Activated naive CD8-positive, alpha-beta T cell treated with anti-CD3 and anti-CD28 coated beads, Interleukin-2, amount 10 ng/mL, durations not matched to agents 7 days and 5 days (primary cell): ENCODE results near the gene FRG2C. TPM values are rescaled to one million over a fixed set of nuclear protein-coding genes. Genes with fewer than 3 reads are reported as not detected.
"Not testable (repeated sequence)": the region's sequence is repeated elsewhere in the genome, so short reads cannot be mapped to it uniquely, and the experiment has no call there.

Experiments
- ATAC-seq: fragments of 150-1000 bp; cut with Tn5 transposase; one replicate; pipeline ENCODE4 v1.10.0; 2021; ENCODE audit warnings: low read depth, moderate library complexity
- POLR2A ChIA-PET: fragments of 350-600 bp; sonication (Branson Sonifier 250); formaldehyde crosslinking; loops from one replicate; lab custom pipeline; 2021; ENCODE audit warnings: antibody characterized with exemption; lab: Charles Lee
- DNase-seq: peaks from one replicate; pipeline ENCODE4 v3.0.0; 2021
- H3K27ac Mint-ChIP-seq: one replicate; pipeline ENCODE4 v1.8.0; 2022; ENCODE audit warnings: mild to moderate bottlenecking, mixed read lengths
- H3K27me3 Mint-ChIP-seq: one replicate; pipeline ENCODE4 v1.8.0; 2022; ENCODE audit warnings: mild to moderate bottlenecking, moderate library complexity, mixed read lengths
- H3K36me3 Mint-ChIP-seq: one replicate; pipeline ENCODE4 v1.8.0; 2021; ENCODE audit warnings: mild to moderate bottlenecking, mixed read lengths
- H3K4me1 Mint-ChIP-seq: one replicate; pipeline ENCODE4 v1.8.0; 2021; ENCODE audit warnings: mixed read lengths
- H3K4me3 Mint-ChIP-seq: one replicate; pipeline ENCODE4 v1.8.0; 2022; ENCODE audit warnings: mild to moderate bottlenecking, moderate library complexity, mixed read lengths
- H3K9me3 Mint-ChIP-seq: one replicate; pipeline ENCODE4 v1.8.0; 2021; ENCODE audit warnings: mixed read lengths
- total RNA-seq, 2 experiments: library from RNA; stranded (reverse); gene quantifications; one replicate each; pipeline ENCODE4 v1.2.3, GENCODE V29; 2021

The FRG2C gene
- total RNA-seq, 2 experiments from 2014 or later, result not detected

DNA sequence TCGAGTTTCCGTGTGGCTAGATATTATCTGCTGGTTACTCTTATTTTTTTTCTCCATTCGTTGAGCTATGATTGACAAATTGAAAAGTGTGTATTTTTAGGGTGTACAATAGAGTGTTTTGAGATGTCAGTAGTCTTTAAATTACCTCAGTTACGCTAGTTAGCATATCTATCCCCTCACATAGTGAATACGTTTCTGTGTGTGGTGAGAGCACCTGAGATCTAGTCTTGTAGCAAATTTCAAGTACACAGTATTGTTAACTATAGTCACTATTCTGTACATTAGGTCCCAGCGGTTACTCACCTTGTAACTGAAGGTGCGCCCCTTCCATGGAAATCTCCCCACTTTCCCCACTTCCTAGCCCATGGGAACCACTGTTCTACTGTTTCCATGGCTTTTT is 8.2 kb upstream of the FRG2C start:
- ATAC-seq, POLR2A ChIA-PET: not testable (repeated sequence)

DNA sequence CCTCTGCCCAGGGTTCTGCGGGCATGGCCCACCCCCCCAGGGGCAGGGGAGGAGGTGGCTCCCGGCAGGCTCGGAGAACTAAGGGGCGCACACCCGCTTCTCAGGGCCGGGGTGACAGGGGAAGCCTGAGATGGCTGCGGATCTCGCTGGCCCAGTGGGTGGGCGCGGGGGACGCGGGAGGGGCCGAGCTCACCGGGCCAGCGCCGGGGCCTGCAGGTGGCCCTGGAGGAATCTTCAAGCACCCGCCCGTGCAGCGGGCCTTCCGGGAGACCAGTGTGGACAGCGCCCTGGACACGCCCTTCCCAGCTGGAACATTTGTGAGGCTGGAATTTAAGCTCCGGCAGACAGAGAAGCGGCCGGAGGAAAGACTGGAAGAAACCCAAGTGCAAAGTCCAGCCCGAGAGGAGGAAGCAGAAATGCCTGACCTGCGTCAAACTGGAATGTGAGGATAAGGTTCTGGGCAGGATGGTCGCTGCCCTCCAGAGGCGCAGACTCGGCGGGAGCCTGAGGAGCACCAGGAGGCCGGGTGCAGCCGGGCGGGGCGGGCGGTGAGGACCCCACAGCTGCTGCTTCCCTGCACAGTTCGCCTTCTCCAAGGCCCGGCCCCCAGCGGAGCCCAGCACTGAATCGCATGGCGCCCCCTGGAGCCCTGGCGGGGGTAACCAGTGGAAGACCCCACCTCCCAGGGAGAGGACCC is 5.6 kb upstream of the FRG2C start:
- H3K4me1 Mint-ChIP-seq, H3K27ac Mint-ChIP-seq, H3K9me3 Mint-ChIP-seq, ATAC-seq, DNase-seq, POLR2A ChIA-PET, H3K4me3 Mint-ChIP-seq, H3K36me3 Mint-ChIP-seq: not testable (repeated sequence)
- H3K27me3 Mint-ChIP-seq, result peaks cover 42% of the 10 kb centered on the region

More for the DNA sequence above, 8.2 kb upstream of the FRG2C start:
- DNase-seq, H3K4me3 Mint-ChIP-seq, H3K36me3 Mint-ChIP-seq, H3K4me1 Mint-ChIP-seq, H3K9me3 Mint-ChIP-seq, H3K27ac Mint-ChIP-seq: not testable (repeated sequence)
- peaks cover 47% of the 10 kb centered on the region for H3K27me3 Mint-ChIP-seq

DNA sequence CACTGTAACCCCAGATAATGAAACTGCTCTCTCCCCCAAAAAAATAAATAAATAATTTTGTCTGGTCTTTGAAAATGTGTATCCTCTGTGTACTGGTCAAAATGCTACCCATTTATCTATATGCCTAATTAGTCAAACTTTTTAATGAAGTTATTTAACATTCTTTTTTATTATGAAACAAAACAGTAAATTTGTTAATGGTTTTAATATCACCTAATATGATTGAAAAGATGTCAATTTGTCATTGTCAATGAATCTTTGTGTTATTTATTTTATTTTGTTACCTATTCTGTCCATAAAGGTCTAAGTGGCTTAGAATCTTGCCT is 5.1 kb upstream of the FRG2C start:
- H3K4me1 Mint-ChIP-seq, H3K4me3 Mint-ChIP-seq, H3K36me3 Mint-ChIP-seq, H3K27ac Mint-ChIP-seq, ATAC-seq, POLR2A ChIA-PET, DNase-seq, H3K9me3 Mint-ChIP-seq: not testable (repeated sequence)
- H3K27me3 Mint-ChIP-seq, result peaks cover 40% of the 10 kb centered on the region

DNA sequence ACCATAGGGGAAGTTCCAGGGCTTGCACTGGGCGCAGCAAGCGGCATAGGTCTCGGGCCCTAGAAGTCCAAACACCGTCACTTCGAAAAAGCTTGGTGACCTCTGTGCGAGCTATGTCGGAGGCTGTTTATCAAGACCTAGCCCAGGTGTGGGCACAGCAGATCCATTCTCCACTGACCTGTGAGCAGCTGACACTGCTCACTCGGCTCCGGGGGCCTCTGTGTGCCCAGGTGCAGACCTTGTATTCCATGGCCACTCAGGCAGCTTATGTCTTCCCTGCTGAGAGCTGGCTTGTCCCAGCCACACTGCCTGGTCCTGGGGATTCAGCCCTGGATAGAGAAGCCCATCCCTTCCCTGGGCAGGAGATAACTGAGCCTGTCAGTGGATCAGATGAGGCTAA is 1.5 kb downstream of the FRG2C start:
- ATAC-seq, H3K4me3 Mint-ChIP-seq, H3K36me3 Mint-ChIP-seq, POLR2A ChIA-PET, H3K27ac Mint-ChIP-seq, H3K4me1 Mint-ChIP-seq, DNase-seq: not testable (repeated sequence)
- Mint-ChIP-seq H3K9me3 (peaks cover 14% of the 10 kb centered on the region), H3K27me3 (peaks cover 18% of the 10 kb centered on the region)

DNA sequence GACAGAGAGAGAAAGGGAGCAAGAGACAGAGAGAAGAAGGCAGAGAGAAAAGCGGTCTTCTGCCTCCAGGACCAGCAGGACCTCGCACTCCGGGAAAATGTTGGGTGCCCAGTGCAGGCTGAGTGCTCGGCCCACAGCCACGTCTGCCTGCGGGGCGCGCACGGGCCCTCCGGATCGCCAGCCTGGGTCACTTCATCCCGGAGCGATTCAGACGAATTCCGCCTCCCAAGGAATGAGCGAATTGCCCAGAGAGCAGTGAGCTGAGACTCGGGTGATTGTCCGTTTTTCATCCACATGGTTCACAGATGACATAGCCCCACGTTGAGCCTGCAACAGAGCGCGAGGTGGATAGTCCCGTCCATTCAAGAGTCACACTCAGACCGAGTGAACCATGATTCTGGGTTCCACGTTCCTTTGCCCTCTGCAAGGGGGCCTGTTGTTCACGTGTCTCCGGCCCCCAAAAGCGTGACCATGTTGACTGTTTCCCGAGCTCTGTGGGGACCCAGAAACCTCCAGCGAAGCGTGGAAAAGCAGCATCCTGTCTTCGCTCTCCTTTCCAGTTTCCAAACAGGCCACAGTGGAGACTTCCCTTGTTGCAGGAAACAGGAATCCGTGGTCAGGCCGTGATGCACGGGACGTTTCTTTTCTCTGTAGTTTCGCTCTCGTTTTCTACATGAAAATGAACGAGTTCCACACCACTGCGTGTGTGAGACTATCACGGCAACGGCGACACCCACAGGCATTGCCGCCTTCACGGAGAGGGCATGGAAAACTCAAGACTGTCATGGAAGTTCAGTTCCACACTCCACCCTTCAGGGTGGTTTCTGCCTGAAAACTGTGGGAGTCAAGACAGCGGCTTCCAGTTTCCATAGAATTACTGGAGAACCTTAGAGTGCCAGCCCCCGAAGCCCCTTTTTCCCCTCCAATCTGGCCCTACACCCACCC is 3.9 kb downstream of the FRG2C start:
- peaks cover 20% of the 10 kb centered on the region for H3K9me3 Mint-ChIP-seq
- H3K27me3 Mint-ChIP-seq, result peaks cover 35% of the 10 kb centered on the region
- H3K27ac Mint-ChIP-seq, DNase-seq, H3K4me1 Mint-ChIP-seq, POLR2A ChIA-PET, ATAC-seq: not testable (repeated sequence)
- peaks cover 12% of the 10 kb centered on the region for H3K36me3 Mint-ChIP-seq
- H3K4me3 Mint-ChIP-seq, result peak overlapping the region; percentile 36

DNA sequence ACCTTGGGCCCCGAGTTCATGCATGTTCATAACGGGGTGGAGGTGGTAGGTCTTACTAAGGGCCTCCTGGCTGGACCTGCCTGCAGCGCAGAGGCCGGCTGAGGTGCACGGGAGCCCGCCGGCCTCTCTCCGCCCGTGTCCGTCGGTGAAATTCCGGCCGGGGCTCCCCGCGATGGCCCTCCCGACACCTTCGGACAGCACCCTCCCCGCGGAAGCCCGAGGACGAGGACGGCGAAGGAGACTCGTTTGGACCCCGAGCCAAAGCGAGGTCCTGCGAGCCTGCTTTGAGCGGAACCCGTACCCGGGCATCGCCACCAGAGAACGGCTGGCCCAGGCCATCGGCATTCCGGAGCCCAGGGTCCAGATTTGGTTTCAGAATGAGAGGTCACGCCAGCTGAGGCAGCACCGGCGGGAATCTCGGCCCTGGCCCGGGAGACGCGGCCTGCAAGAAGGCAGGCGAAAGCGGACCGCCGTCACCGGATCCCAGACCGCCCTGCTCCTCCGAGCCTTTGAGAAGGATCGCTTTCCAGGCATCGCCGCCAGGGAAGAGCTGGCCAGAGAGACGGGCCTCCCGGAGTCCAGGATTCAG is 4.7 kb downstream of the FRG2C start:
- H3K27ac Mint-ChIP-seq, H3K4me3 Mint-ChIP-seq, H3K4me1 Mint-ChIP-seq, POLR2A ChIA-PET, ATAC-seq: not testable (repeated sequence)
- peaks cover 43% of the 10 kb centered on the region for H3K27me3 Mint-ChIP-seq
- peaks cover 14% of the 10 kb centered on the region for H3K36me3 Mint-ChIP-seq
- peak; percentile 61 for DNase-seq
- H3K9me3 Mint-ChIP-seq, result peaks cover 22% of the 10 kb centered on the region

DNA sequence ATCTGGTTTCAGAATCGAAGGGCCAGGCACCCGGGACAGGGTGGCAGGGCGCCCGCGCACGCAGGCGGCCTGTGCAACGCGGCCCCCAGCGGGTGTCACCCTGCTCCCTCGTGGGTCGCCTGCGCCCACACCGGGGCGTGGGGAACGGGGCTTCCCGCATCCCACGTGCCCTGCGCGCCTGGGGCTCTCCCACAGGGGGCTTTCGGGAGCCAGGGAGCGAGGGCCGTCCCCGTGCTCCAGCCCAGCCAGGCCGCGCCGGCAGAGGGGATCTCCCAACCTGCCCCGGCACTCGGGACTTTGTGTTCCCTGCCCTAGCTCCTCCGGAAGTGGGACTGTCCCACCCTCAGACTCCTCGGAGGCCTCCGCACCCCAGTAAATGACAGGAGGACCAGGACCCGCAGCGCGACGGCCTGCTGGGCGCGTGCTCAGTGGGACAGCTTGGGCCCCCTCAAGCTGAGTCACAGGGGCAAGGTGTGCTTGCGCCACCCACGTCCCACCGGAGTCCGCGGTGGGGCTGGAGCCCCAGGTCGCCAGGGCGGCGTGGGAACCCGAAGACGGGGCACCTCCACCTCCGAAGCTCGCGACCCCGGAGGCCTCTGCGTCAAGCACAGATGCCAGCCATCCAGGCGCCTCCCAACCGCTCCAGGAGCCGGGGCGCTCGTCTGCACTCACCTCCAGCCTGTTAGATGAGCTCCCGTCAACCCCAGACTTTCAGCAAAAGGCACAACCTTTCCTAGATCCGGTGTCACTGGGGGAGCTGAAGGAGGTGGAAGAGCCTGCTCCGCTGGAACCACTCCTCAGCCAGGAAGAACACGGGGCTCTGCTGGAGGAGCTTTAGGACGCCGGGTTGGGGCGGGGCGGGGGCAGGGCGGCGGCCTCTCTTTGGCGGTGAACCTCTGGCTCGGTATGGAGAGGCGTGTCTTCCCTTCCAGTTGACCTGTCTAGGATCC is 5.5 kb downstream of the FRG2C start:
- H3K4me3 Mint-ChIP-seq, H3K4me1 Mint-ChIP-seq, H3K27ac Mint-ChIP-seq, POLR2A ChIA-PET, ATAC-seq: not testable (repeated sequence)
- H3K9me3 Mint-ChIP-seq, result peaks cover 20% of the 10 kb centered on the region
- H3K27me3 Mint-ChIP-seq, result peaks cover 47% of the 10 kb centered on the region
- peak; percentile 35 for DNase-seq
- H3K36me3 Mint-ChIP-seq, result peaks cover 14% of the 10 kb centered on the region

DNA sequence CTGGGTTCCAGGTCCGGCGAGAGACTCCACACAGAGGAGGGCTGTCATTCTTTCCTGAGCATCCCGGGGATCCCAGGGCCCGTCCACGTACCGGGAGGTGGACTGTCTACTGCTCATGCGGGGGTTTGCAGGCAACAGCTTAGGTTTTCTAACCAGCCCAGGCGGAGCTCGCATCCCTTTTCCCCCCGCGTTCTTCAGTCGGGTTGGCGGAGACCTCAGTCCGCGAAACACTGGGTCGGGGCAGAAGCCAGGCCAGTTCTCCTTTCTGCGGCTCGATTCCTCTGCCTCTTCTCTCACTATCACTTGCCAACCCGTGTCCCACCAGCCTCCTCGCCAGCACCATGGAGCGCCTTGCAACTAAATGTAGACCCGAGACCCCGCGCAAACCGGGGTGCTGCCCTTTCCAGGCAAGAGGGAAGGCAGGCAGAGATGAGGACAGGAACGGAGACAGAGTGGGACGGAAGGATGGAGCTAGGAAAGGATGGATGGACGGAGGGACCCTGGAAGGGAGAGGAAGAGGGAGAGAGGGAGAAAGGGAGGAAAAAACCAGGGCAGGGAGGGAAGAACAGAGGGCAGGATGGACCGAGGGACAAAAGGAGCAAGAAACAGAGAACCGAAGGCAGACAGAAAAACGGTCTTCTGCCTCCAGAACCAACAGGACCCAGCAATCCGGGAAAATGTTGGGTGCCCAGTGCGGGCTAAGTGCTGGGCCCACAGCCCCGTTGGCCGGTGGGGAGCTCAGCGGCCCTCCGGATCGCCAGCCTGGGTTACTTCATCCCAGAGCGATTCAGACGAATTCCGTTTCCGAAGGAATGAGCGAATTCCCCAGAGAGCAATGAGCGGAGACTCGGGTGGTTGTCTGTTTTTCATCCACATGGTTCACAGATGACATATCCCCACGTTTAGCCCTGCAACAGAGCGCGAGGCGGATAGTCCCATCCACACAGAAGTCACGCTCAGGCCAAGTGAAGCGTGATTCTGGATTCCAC is 6.5 kb downstream of the FRG2C start:
- Mint-ChIP-seq H3K36me3 (peaks cover 14% of the 10 kb centered on the region), H3K4me3 (peak overlapping the region; percentile 54), H3K9me3 (peaks cover 20% of the 10 kb centered on the region), H3K27me3 (peaks cover 47% of the 10 kb centered on the region), H3K27ac (peak overlapping the region; percentile 33)
- DNase-seq, H3K4me1 Mint-ChIP-seq, ATAC-seq, POLR2A ChIA-PET: not testable (repeated sequence)

DNA sequence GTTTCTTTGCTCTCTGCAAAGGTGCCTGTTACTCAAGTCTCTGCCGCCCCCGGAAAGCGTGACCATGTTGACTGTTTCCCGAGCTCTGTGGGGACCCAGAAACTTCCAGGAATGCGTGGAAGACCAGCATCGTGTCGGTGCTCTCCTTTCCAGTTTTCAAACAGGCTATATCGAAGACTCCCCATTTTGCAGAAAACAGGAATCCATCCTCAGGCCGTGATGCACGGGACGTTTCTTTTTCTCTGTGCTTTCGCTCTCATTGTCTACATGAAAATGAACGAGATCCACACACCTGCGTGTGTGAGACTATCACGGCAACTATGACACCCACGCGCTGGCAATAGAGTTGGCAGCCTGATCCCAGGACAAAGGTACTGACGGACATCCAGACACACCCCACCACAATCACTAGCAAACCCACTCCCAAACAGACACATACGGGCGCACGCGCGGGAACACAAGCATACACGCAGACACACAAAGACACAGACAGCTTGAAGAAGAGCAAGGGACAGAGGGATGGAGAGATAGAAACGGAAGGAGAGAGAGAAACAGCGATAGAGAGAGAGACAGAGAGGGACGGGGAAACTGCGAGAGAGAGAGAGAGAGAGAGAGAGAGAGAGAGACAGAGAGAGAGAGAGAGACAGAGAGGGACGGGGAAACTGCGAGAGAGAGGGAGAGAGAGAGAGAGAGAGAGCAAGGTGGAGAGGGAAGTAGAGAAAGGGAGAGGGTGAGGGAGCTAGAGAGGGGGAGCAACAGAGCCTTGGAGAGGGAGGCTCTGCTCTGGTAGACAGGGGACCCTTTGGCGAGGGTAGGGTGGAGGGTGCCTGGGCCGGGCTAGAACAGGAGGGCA is 7.4 kb downstream of the FRG2C start:
- Mint-ChIP-seq H3K36me3 (peaks cover 14% of the 10 kb centered on the region), H3K27ac (peak overlapping the region; percentile 11), H3K9me3 (peaks cover 22% of the 10 kb centered on the region), H3K27me3 (peaks cover 47% of the 10 kb centered on the region), H3K4me3 (peak overlapping the region; percentile 29)
- H3K4me1 Mint-ChIP-seq, DNase-seq, ATAC-seq, POLR2A ChIA-PET: not testable (repeated sequence)

DNA sequence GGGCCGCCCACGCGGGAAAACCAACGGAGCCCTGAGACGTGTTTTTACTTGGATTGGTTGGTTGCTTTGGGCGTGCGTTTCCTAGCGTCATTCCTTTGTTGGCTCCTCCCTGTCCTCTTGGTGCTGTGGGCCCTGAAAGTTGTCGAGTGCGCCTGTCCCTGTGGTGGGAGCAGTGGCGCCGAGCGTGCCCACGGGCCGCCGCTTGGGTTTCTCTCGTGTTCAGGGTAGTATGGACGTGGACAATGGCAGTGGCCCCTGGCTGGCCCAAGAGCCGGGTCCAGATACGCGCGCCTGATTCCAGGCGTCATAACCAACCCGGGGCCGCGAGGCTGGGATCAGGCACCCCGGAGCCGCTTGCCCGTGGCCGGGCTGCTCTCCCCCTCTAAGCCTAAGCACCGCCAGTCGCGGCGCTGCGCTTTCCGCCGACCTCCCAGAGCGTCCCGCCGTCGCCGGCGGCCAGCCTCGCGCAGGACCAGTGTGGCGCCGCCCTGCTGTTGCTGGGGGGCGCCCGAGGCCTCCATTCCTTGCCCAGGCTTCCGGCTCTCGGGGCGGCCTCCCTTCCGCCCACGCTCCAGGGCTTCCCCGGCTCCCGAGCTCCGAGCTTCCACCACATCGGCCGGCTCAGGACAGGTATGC is 8.1 kb downstream of the FRG2C start:
- Mint-ChIP-seq H3K36me3 (peaks cover 14% of the 10 kb centered on the region), H3K9me3 (peaks cover 22% of the 10 kb centered on the region), H3K27me3 (peaks cover 45% of the 10 kb centered on the region)
- H3K27ac Mint-ChIP-seq, H3K4me3 Mint-ChIP-seq, H3K4me1 Mint-ChIP-seq, POLR2A ChIA-PET, DNase-seq: not testable (repeated sequence)
- ATAC-seq, result peak; percentile 33

DNA sequence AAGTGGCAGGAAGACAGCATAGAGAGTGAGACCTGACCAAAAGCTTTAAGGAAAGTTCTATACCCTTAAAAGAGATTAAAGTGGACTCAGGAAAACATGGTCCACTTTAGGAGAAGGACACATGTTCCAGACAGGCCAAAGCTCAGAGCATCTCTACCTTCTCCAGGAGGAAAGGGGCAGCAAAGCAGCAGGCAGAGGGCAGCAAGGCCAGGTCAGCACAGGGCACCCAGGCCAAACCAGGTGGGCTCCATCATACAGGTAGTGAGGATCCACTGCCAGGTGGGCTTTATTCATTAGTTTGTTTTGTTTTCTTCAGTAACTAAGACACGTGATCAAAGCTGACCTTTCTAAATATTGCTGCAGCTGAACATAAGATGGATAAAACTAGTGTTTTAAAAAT is 19.8 kb downstream of the FRG2C start:
- H3K36me3 Mint-ChIP-seq, H3K9me3 Mint-ChIP-seq, POLR2A ChIA-PET, H3K27me3 Mint-ChIP-seq, DNase-seq, H3K4me1 Mint-ChIP-seq, H3K27ac Mint-ChIP-seq, ATAC-seq, H3K4me3 Mint-ChIP-seq: not testable (repeated sequence)
